Measurements from ENCODE around the gene PAIP2.

Gene PAIP2

GRCh38 chr5:139392678-139393496, 51.2 kb downstream of the PAIP2 start:
- Histone ChIP-seq H3K36me3 (ENCODE audit: insufficient read depth, low read length) (no peaks in the 10 kb centered on the region), H3K4me3 (ENCODE audit: low read depth, low read length) (peak overlapping the region; percentile 77), H3K79me2 (ENCODE audit: control insufficient read depth, insufficient read depth, low read length, unreplicated experiment) (no peaks in the 10 kb centered on the region), H3K4me1 (ENCODE audit: control insufficient read depth, insufficient read depth, low read length, unreplicated experiment) (peaks cover 14% of the 10 kb centered on the region), H2AFZ (ENCODE audit: low read length, unreplicated experiment) (peak overlapping the region; percentile 65), H3K27me3 (ENCODE audit: insufficient read depth, low read length) (peaks cover 8% of the 10 kb centered on the region; the same call in 1 of the 2 replicates), H3K27ac (ENCODE audit: low read depth, low read length) (peak overlapping the region; percentile 18; the same call in 1 of the 2 replicates)

GRCh38 chr5:139393497-139394122, 52.0 kb downstream of the PAIP2 start:
- Histone ChIP-seq H2AFZ (ENCODE audit: low read length, unreplicated experiment) (peak overlapping the region; percentile 65), H3K36me3 (ENCODE audit: insufficient read depth, low read length) (no peaks in the 10 kb centered on the region), H3K4me1 (ENCODE audit: control insufficient read depth, insufficient read depth, low read length, unreplicated experiment) (peaks cover 14% of the 10 kb centered on the region), H3K27ac (ENCODE audit: low read depth, low read length) (peak overlapping the region; percentile 18; the same call in 1 of the 2 replicates), H3K79me2 (ENCODE audit: control insufficient read depth, insufficient read depth, low read length, unreplicated experiment) (no peaks in the 10 kb centered on the region), H3K4me3 (ENCODE audit: low read depth, low read length) (peak overlapping the region; percentile 77), H3K27me3 (ENCODE audit: insufficient read depth, low read length) (peaks cover 8% of the 10 kb centered on the region; the same call in 1 of the 2 replicates)

DNA sequence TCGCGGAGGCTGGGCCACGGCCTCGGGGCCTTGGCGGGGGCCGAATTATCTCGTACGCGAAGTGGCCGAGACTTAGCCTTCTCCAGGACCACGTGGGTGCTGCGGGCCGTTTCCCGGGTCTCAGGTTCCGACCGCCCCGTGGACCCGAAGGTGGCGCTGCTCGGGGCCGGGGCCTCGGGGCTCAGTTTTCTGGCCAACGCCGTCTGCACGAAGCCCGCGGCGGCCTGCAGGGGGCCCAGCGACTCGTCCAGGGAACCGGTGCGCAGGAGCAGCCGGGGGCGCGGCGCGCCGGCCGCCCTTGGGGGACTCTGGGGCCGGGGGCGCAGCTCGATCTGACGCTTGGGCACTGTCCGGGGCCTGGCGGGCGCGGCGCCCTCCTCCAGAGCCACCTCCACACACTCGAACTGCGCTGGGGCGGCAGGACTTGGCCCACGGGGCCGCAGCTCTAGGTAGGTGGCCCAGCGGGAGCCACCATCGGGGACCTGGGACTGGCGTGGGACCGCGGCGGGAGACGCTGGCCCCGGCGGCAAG, 52.5 kb downstream of the PAIP2 start:
- Histone ChIP-seq H3K36me3 (ENCODE audit: insufficient read depth, low read length) (no peaks in the 10 kb centered on the region), H3K27ac (ENCODE audit: low read depth, low read length) (no peak overlapping the region), H3K79me2 (ENCODE audit: control insufficient read depth, insufficient read depth, low read length, unreplicated experiment) (no peaks in the 10 kb centered on the region), H3K4me3 (ENCODE audit: low read depth, low read length) (peak overlapping the region; percentile 77), H3K27me3 (ENCODE audit: insufficient read depth, low read length) (peaks cover 8% of the 10 kb centered on the region; the same call in 1 of the 2 replicates), H2AFZ (ENCODE audit: low read length, unreplicated experiment) (peak overlapping the region; percentile 28), H3K4me1 (ENCODE audit: control insufficient read depth, insufficient read depth, low read length, unreplicated experiment) (peaks cover 14% of the 10 kb centered on the region)

GRCh38 chr5:139394654-139395566, 53.3 kb downstream of the PAIP2 start, which contains the start of gene PROB1:
PROB1 (minus strand) TSS chr5:139395104; CDS start chr5:139395081, 23 bp downstream.
- Histone ChIP-seq H2AFZ (ENCODE audit: low read length, unreplicated experiment) (peak within 1 kb of the TSS; percentile 28), H3K4me1 (ENCODE audit: control insufficient read depth, insufficient read depth, low read length, unreplicated experiment) (peaks cover 14% of the 10 kb centered on the region), H3K36me3 (ENCODE audit: insufficient read depth, low read length) (no peaks in the 10 kb centered on the region), H3K27me3 (ENCODE audit: insufficient read depth, low read length) (peaks cover 8% of the 10 kb centered on the region; the same call in 1 of the 2 replicates), H3K27ac (ENCODE audit: low read depth, low read length) (no peak within 1 kb of the TSS), H3K79me2 (ENCODE audit: control insufficient read depth, insufficient read depth, low read length, unreplicated experiment) (no peaks in the 10 kb centered on the region), H3K4me3 (ENCODE audit: low read depth, low read length) (peak within 1 kb of the TSS; percentile 77)

GRCh38 chr5:139395844-139396640, 54.4 kb downstream of the PAIP2 start:
- Histone ChIP-seq H3K27ac (ENCODE audit: low read depth, low read length) (no peak overlapping the region), H3K4me3 (ENCODE audit: low read depth, low read length) (no peak overlapping the region), H2AFZ (ENCODE audit: low read length, unreplicated experiment) (no peak overlapping the region), H3K27me3 (ENCODE audit: insufficient read depth, low read length) (peaks cover 8% of the 10 kb centered on the region; the same call in 1 of the 2 replicates), H3K4me1 (ENCODE audit: control insufficient read depth, insufficient read depth, low read length, unreplicated experiment) (peaks cover 10% of the 10 kb centered on the region), H3K79me2 (ENCODE audit: control insufficient read depth, insufficient read depth, low read length, unreplicated experiment) (no peaks in the 10 kb centered on the region), H3K36me3 (ENCODE audit: insufficient read depth, low read length) (no peaks in the 10 kb centered on the region)

- Histone ChIP-seq H3K36me3 (ENCODE audit: insufficient read depth, low read length) (no peaks in the 10 kb centered on the region), H3K4me1 (ENCODE audit: control insufficient read depth, insufficient read depth, low read length, unreplicated experiment) (peaks cover 4% of the 10 kb centered on the region), H3K79me2 (ENCODE audit: control insufficient read depth, insufficient read depth, low read length, unreplicated experiment) (no peaks in the 10 kb centered on the region), H2AFZ (ENCODE audit: low read length, unreplicated experiment) (no peak overlapping the region), H3K27ac (ENCODE audit: low read depth, low read length) (no peak overlapping the region), H3K4me3 (ENCODE audit: low read depth, low read length) (no peak overlapping the region), H3K27me3 (ENCODE audit: insufficient read depth, low read length) (peaks cover 8% of the 10 kb centered on the region; the same call in 1 of the 2 replicates)
Measured at GRCh38 chr5:139396691-139397090, 55.0 kb downstream of the PAIP2 start.

DNA sequence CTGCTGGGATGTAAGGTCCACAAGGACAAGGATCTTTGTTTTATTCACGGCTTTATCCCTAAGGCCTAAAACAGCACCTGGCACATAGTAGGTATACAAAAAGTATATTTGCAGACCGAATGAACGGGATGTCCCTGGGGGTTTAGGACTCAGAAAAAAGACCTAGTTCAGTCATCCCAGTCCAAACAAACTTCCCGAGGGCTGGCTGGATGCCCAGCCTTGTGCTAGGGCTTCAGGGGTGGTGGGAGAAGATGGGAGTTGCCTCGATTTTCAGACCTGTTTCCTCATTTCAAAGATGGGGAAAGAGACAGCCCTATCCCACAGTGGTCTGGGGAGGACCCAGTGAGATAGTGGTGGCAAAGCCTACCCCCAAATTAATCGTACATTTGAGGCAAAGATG, 56.3 kb downstream of the PAIP2 start:
- H3K4me3 ChIP-seq (ENCODE audit: low read depth, low read length), result no peak overlapping the region
- H3K79me2 ChIP-seq (ENCODE audit: control insufficient read depth, insufficient read depth, low read length, unreplicated experiment), result no peaks in the 10 kb centered on the region
- peaks cover 3% of the 10 kb centered on the region for H3K4me1 ChIP-seq (ENCODE audit: control insufficient read depth, insufficient read depth, low read length, unreplicated experiment)
- H3K36me3 ChIP-seq (ENCODE audit: insufficient read depth, low read length), result no peaks in the 10 kb centered on the region
- no peak overlapping the region for H3K27ac ChIP-seq (ENCODE audit: low read depth, low read length)
- H2AFZ ChIP-seq (ENCODE audit: low read length, unreplicated experiment), result no peak overlapping the region
- peaks cover 8% of the 10 kb centered on the region; the same call in 1 of the 2 replicates for H3K27me3 ChIP-seq (ENCODE audit: insufficient read depth, low read length)

DNA sequence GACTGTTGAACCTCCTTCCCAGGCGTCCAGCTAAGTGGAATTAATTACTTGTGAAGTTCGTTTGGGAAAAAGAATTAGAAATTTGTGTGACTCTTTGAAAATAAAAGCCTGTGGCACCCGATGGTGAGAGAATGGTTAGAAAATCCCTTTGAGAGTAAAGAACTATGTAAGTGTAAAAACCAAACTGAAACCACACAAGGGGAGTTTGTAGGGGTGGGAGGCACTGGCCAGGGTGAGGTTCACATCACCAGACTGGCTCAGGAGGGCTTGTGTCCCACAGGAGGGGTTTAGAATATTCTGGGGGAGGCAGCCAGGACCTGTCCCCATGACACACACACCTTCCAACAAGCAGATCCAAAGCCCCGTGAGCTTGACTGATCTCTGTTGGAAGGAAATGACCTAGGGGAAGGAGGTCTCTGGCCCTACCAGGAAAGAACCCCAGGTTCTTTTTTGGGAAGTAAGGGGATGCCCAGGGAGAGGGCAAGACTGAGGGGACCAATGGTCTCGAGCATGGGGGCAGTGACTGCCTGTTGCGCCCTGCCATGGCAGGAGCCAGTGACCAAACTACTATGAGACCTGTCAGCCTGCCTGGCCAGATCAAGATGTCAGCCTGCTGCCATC, 58.0 kb downstream of the PAIP2 start:
- H3K27ac ChIP-seq (ENCODE audit: low read depth, low read length), result no peak overlapping the region

DNA sequence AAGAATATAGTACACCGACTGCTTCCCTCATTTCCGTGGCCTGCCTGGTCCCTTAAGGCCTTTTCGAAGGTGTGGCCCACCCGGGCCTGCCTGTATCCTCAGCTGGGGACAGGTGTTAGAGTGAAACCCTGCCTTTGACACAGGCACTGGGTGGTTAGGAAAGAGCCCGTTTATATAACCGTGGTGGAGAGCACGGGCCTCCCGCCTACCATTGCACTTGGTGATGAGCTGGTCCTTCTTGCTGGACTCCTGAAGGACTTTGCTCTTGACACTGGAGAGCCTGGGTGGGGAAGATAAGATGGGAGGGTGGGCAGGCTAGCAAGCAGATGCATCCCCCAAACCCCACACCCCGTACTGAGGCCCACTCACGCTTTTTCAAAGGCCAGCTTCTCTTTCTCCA, 59.9 kb downstream of the PAIP2 start:
- Histone ChIP-seq H3K27ac (ENCODE audit: low read depth, low read length) (no peak overlapping the region), H3K4me1 (ENCODE audit: control insufficient read depth, insufficient read depth, low read length, unreplicated experiment) (peaks cover 11% of the 10 kb centered on the region), H3K27me3 (ENCODE audit: insufficient read depth, low read length) (no peaks in the 10 kb centered on the region), H2AFZ (ENCODE audit: low read length, unreplicated experiment) (no peak overlapping the region), H3K79me2 (ENCODE audit: control insufficient read depth, insufficient read depth, low read length, unreplicated experiment) (no peaks in the 10 kb centered on the region), H3K36me3 (ENCODE audit: insufficient read depth, low read length) (no peaks in the 10 kb centered on the region), H3K4me3 (ENCODE audit: low read depth, low read length) (no peak overlapping the region)

More for the DNA sequence above, 58.0 kb downstream of the PAIP2 start:
- no peaks in the 10 kb centered on the region for H3K27me3 ChIP-seq (ENCODE audit: insufficient read depth, low read length)
- no peaks in the 10 kb centered on the region for H3K36me3 ChIP-seq (ENCODE audit: insufficient read depth, low read length)
- no peak overlapping the region for H3K4me3 ChIP-seq (ENCODE audit: low read depth, low read length)
- no peaks in the 10 kb centered on the region for H3K79me2 ChIP-seq (ENCODE audit: control insufficient read depth, insufficient read depth, low read length, unreplicated experiment)
- H2AFZ ChIP-seq (ENCODE audit: low read length, unreplicated experiment), result no peak overlapping the region
- H3K4me1 ChIP-seq (ENCODE audit: control insufficient read depth, insufficient read depth, low read length, unreplicated experiment), result peaks cover 11% of the 10 kb centered on the region
